ENCODE results near the gene RFFL. TPM values are rescaled to one million over a fixed set of nuclear protein-coding genes. Genes with fewer than 3 reads are reported as not detected.

The RFFL gene
- total and polyA plus RNA-seq, 2 donors (not counting 1 experiment from before 2014, with no cell fraction given) = 13.6 to 36.9 TPM

GRCh38 chr17:34987232-34987631, 76.3 kb downstream of the RFFL start:
- POLR2A ChIA-PET = no interaction called here
- H3K4me3 ChIP-seq (ENCODE audit: control extremely low read depth in 1 of 5, extremely low read depth in 1 of 5, insufficient read depth in 1 of 5, low read depth in 2 of 5, low read length in 4 of 5) = no peak overlapping the region
- ATAC-seq (ENCODE audit: low read depth) (no peak), DNase-seq (no peak)
- TF ChIP-seq EZH2 (IDR thresholded peaks at IDR 0.05; ENCODE audit: borderline replicate concordance, insufficient read depth, low read depth, low read length, poor library complexity, severe bottlenecking) (no peak), CTCF (IDR thresholded peaks at IDR 0.05) (no peak)
- intact Hi-C loops (cut with micrococcal nuclease) = no loop called here
- H4K20me1 ChIP-seq (ENCODE audit: control insufficient read depth, insufficient read depth, low read length, poor library complexity, severe bottlenecking) = no peaks in the 10 kb centered on the region
- CTCF ChIA-PET = interaction anchor here (1.6 kb wide), 1 partner anchor 103 kb away, joined by 4 read pairs; no protein-coding TSS in a partner anchor
- H3K4me1 Mint-ChIP-seq = peaks cover 4% of the 10 kb centered on the region
- no peaks in the 10 kb centered on the region for H3K4me1 ChIP-seq (ENCODE audit: control insufficient read depth in 2 of 2, insufficient read depth in 2 of 2, low read length in 2 of 2)
- no peaks in the 10 kb centered on the region for H3K9me3 Mint-ChIP-seq (ENCODE audit: insufficient read depth)
- H3K36me3 ChIP-seq (replicated peaks in 1 of 2; ENCODE audit: control extremely low read depth in 1 of 2, control insufficient read depth in 1 of 2, extremely low read depth in 1 of 2, insufficient read depth in 2 of 2, low read length in 1 of 2) = peaks cover 4 to 47% of the 10 kb centered on the region in 2 experiments
- H3K4me3 Mint-ChIP-seq = no peak overlapping the region
- no peak overlapping the region for H3K27ac ChIP-seq (ENCODE audit: low read length in 2 of 2)
- H2AFZ ChIP-seq (ENCODE audit: insufficient read depth, low read depth, low read length, poor library complexity, severe bottlenecking) = no peak overlapping the region
- H3K4me2 ChIP-seq (replicated peaks; ENCODE audit: low read depth, low read length, poor library complexity, severe bottlenecking) = no peak overlapping the region
- WGBS (ENCODE audit: insufficient coverage) = no CpG with 5 or more reads among the region's 2 CpGs
- no peak overlapping the region for H3K27ac Mint-ChIP-seq
- no peaks in the 10 kb centered on the region for H3K27me3 ChIP-seq (replicated peaks in 1 of 4; ENCODE audit: control extremely low read depth in 1 of 4, control insufficient read depth in 3 of 4, insufficient read depth in 4 of 4, low read length in 3 of 4)
- H3K9me3 ChIP-seq (ENCODE audit: control extremely low read depth in 1 of 3, control insufficient read depth in 2 of 3, insufficient read depth in 1 of 3, low read length in 2 of 3) = no peaks in the 10 kb centered on the region
- peaks cover 37% of the 10 kb centered on the region for H3K79me2 ChIP-seq (ENCODE audit: control insufficient read depth, insufficient read depth, low read length)
- H3K27me3 Mint-ChIP-seq = no peaks in the 10 kb centered on the region
- H3K9ac ChIP-seq (ENCODE audit: low read length) = no peak overlapping the region

- peaks cover 4 to 8% of the 10 kb centered on the region in 2 experiments for H3K36me3 ChIP-seq (replicated peaks in 1 of 2; ENCODE audit: control extremely low read depth in 1 of 2, control insufficient read depth in 1 of 2, extremely low read depth in 1 of 2, insufficient read depth in 2 of 2, low read length in 1 of 2)
- peaks cover 33% of the 10 kb centered on the region for H3K79me2 ChIP-seq (ENCODE audit: control insufficient read depth, insufficient read depth, low read length)
- ChIA-PET POLR2A (interaction anchor here (1.5 to 2.0 kb wide), 3 partner anchors 20 to 108 kb away, joined by 3 to 7 read pairs (median 5); partner anchors contain the start of genes CCT6B and ZNF830), CTCF (interaction anchor here (1.0 to 3.2 kb wide), 9 partner anchors 10 to 561 kb away, joined by 3 to 16 read pairs (median 6); partner anchors contain the start of genes CCT6B, RAD51D and ZNF830)
- no peak for TF ChIP-seq CTCF (IDR thresholded peaks at IDR 0.05)
- TF ChIP-seq EZH2 (IDR thresholded peaks at IDR 0.05; ENCODE audit: borderline replicate concordance, insufficient read depth, low read depth, low read length, poor library complexity, severe bottlenecking) = no peak
- intact Hi-C loops (cut with micrococcal nuclease) = loop anchor here (1.0 to 5.0 kb wide), 5 partner anchors 82 to 783 kb away; partner anchors contain the start of genes RFFL and SLFN5
- H3K27ac ChIP-seq (ENCODE audit: low read length in 2 of 2) = peak overlapping the region; percentile 95 to 99
- peak overlapping the region; percentile 8 to 98 (median 93) for H3K4me3 ChIP-seq (ENCODE audit: control extremely low read depth in 1 of 5, extremely low read depth in 1 of 5, insufficient read depth in 1 of 5, low read depth in 2 of 5, low read length in 4 of 5)
- no peaks in the 10 kb centered on the region for H3K27me3 ChIP-seq (replicated peaks in 1 of 4; ENCODE audit: control extremely low read depth in 1 of 4, control insufficient read depth in 3 of 4, insufficient read depth in 4 of 4, low read length in 3 of 4)
- peaks cover 15 to 16% of the 10 kb centered on the region in 2 donors for H3K4me1 ChIP-seq (ENCODE audit: control insufficient read depth in 2 of 2, insufficient read depth in 2 of 2, low read length in 2 of 2)
- peak overlapping the region; percentile 93 for H3K9ac ChIP-seq (ENCODE audit: low read length)
- DNase-seq (peak; percentile 15), ATAC-seq (ENCODE audit: low read depth) (no peak)
- H2AFZ ChIP-seq (ENCODE audit: insufficient read depth, low read depth, low read length, poor library complexity, severe bottlenecking) = peak overlapping the region; percentile 90
- H3K9me3 ChIP-seq (ENCODE audit: control extremely low read depth in 1 of 3, control insufficient read depth in 2 of 3, insufficient read depth in 1 of 3, low read length in 2 of 3) = no peaks in the 10 kb centered on the region
- no peaks in the 10 kb centered on the region for H4K20me1 ChIP-seq (ENCODE audit: control insufficient read depth, insufficient read depth, low read length, poor library complexity, severe bottlenecking)
- Mint-ChIP-seq H3K27me3 (no peaks in the 10 kb centered on the region), H3K4me3 (peak overlapping the region; percentile 93), H3K9me3 (ENCODE audit: insufficient read depth) (no peaks in the 10 kb centered on the region), H3K4me1 (peaks cover 28% of the 10 kb centered on the region), H3K27ac (peak overlapping the region; percentile 97)
- H3K4me2 ChIP-seq (replicated peaks; ENCODE audit: low read depth, low read length, poor library complexity, severe bottlenecking) = peak overlapping the region; percentile 80
- WGBS (ENCODE audit: insufficient coverage) = 0% methylated on average over 2 of the region's 8 CpGs
Observed at GRCh38 chr17:34981538-34982241, 81.8 kb downstream of the RFFL start.

Measured in B cell (primary cell).